HepG2 (cell line): ENCODE results near the gene ZNF101. TPM values are rescaled to one million over a fixed set of nuclear protein-coding genes. Genes with fewer than 3 reads are reported as not detected.

Experiments
- ELF4 ChIP-seq: sonication (generic); formaldehyde crosslinking; IDR thresholded peaks from 2 replicates; pipeline ENCODE4 v1.5.0; 2020; ENCODE audit warnings: missing genetic modification reagents, mild to moderate bottlenecking, moderate library complexity, borderline replicate concordance
- KAT2B ChIP-seq: fragments of 150-350 bp; IDR thresholded peaks from 2 replicates; pipeline ENCODE4 v1.6.1; 2014; ENCODE audit warnings: low read depth, low read length, borderline replicate concordance
- KDM1A ChIP-seq: IDR thresholded peaks from 2 replicates; pipeline ENCODE4 v1.6.1; 2016; ENCODE audit warnings: missing compliant biosample characterization
- KLF15 ChIP-seq: sonication (generic); formaldehyde crosslinking; IDR thresholded peaks from 2 replicates; pipeline ENCODE4 v1.8.1; 2023; ENCODE audit warnings: borderline replicate concordance, mild to moderate bottlenecking, inconsistent platforms, missing genetic modification reagents, mixed read lengths
- MAFF ChIP-seq: IDR thresholded peaks from 2 replicates; pipeline ENCODE4 v1.6.1; 2011; ENCODE audit warnings: low read depth, low read length, improper control_type of control experiment
- MEF2D ChIP-seq: sonication (generic); formaldehyde crosslinking; IDR thresholded peaks from 2 replicates; pipeline ENCODE4 v1.5.1; 2020; ENCODE audit warnings: mild to moderate bottlenecking, missing genetic modification reagents
- NCOA1 ChIP-seq: sonication (generic); formaldehyde crosslinking; IDR thresholded peaks from 2 replicates; pipeline ENCODE4 v1.9.0; 2021; ENCODE audit warnings: missing genetic modification reagents
- NR3C1 ChIP-seq: sonication (generic); formaldehyde crosslinking; IDR thresholded peaks from 2 replicates; pipeline ENCODE4 v1.4.0; 2020; ENCODE audit warnings: missing genetic modification reagents
- TOPORS ChIP-seq: sonication (generic); formaldehyde crosslinking; IDR thresholded peaks from 2 replicates; pipeline ENCODE4 v1.8.0; 2023; ENCODE audit warnings: mild to moderate bottlenecking, missing genetic modification reagents
- YEATS4 ChIP-seq: sonication (generic); formaldehyde crosslinking; IDR thresholded peaks from 2 replicates; pipeline ENCODE4 v1.4.0; 2020; ENCODE audit warnings: missing genetic modification reagents, borderline replicate concordance
- ZBTB39 ChIP-seq: sonication (generic); formaldehyde crosslinking; IDR thresholded peaks from 2 replicates; pipeline ENCODE4 v1.5.0; 2020; ENCODE audit warnings: missing genetic modification reagents
- ZNF34 ChIP-seq: sonication (generic); formaldehyde crosslinking; IDR thresholded peaks from 2 replicates; pipeline ENCODE4 v1.4.0; 2020; ENCODE audit warnings: mild to moderate bottlenecking, missing genetic modification reagents, borderline replicate concordance
- ZNF468 ChIP-seq: sonication (generic); formaldehyde crosslinking; IDR thresholded peaks from 2 replicates; pipeline ENCODE4 v1.8.0; 2022; ENCODE audit warnings: mild to moderate bottlenecking, moderate library complexity, missing genetic modification reagents
- ZNF558 ChIP-seq: sonication (generic); formaldehyde crosslinking; IDR thresholded peaks from 2 replicates; pipeline ENCODE4 v1.9.0; 2022; ENCODE audit warnings: mild to moderate bottlenecking, missing genetic modification reagents, borderline replicate concordance
- ZNF766 ChIP-seq: sonication (generic); formaldehyde crosslinking; IDR thresholded peaks from 2 replicates; pipeline ENCODE4 v1.5.0; 2020; ENCODE audit warnings: missing genetic modification reagents, borderline replicate concordance
- polyA plus RNA-seq, 8 experiments: library from polyadenylated mRNA; depleted of rRNA in 3 of 8; stranded (reverse) in 7 of 8; unstranded in 1 of 8; fragments of >200 nt; fragmentation: Illumina TruSeq in 4 of 8; extraction: Trizol in 4 of 8; gene quantifications; 2 replicates each; pipeline versions ENCODE4 v1.2.1 to v1.2.3, GENCODE V29; 2011 to 2016; ENCODE audit warnings: low read depth in 4 of 8, missing spikeins in 1 of 8, mixed read lengths in 1 of 8; ENCODE audit not compliant: insufficient read depth in 1 of 8
- total RNA-seq, 5 experiments: library from RNA; depleted of rRNA; stranded (reverse); fragments of >200 nt; fragmentation: Illumina TruSeq; extraction: Trizol; gene quantifications; 2 replicates each; pipeline ENCODE4 v1.2.3, GENCODE V29; 2016; ENCODE audit warnings: low read depth in 1 of 5
- TF ChIP-seq, protein P1 (sequence below): IDR thresholded peaks from 2 replicates; pipeline ENCODE4 v1.6.1; 2012; ENCODE audit warnings: inconsistent platforms
- TF ChIP-seq, protein P2 (sequence below): sonication (generic); formaldehyde crosslinking; IDR thresholded peaks from 2 replicates; pipeline ENCODE4 v1.5.0; 2020; ENCODE audit warnings: mild to moderate bottlenecking, missing genetic modification reagents

ZNF101 gene
- total and polyA plus RNA-seq, 2 of the 13 experiments (the other 11 are each of a cell fraction or from before 2014, with no cell fraction given): 12.9 to 28.9 TPM

DNA sequence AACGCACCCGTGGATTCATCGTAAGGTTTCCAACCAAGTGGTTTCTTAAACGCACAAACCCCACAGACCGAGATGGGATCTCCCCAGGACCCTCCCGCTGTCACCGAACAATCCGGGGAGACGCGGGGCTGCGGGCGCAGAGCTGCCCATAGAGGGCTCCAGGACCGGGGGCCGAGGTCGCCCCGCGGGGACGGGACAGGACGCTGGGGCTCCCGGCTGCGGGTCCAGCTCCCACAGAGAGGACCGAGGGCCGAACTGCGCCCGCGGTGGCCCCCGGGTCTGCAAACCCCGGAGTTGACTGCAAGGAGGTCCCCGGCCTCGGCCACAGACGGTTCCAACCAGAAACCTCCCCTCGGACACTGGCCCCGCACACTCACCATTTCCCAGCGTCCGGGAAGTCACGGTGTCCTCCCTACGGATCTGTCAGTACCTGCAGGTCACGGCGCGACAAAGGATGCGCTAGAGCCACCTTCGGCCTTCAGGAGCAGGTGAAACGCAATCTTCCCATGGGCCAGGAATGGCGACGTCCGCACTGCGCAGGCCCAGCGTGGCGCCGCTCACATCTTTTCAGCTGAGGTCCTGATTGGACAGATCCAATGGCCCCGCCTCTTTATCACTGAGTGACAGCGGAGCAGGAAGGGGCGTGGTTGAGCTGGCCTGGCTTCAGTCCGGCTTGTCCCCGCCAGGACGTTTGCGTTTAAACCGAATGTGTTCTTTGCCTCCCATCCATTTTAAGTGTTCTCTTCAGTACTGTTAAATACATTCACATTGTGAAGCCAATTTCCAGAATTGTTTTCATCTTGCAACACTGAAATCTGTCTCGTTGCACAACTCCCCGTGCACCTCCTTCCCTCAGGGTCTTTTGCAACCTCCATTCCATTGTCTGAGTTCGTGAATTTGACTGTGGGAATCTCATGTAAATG lies 64.2 kb downstream of the ZNF101 start, which contains the start of gene ZNF14 (continued):
- TF ChIP-seq, protein P1, sequence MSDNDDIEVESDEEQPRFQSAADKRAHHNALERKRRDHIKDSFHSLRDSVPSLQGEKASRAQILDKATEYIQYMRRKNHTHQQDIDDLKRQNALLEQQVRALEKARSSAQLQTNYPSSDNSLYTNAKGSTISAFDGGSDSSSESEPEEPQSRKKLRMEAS: peak; percentile 59; the same call in 1 of the 2 replicates
- TF ChIP-seq ZBTB39 (CRISPR knock-in tag) (no peak), YEATS4 (CRISPR knock-in tag) (peak; percentile 73), KLF15 (no peak; the same call in 1 of the 2 replicates), MAFF (no peak), KDM1A (no peak), ZNF34 (CRISPR knock-in tag) (no peak), ZNF558 (CRISPR knock-in tag) (no peak), ELF4 (CRISPR knock-in tag) (no peak), MEF2D (CRISPR knock-in tag) (0 out of 2 replicates have a peak, but pooled peaks have one; percentile 9), NR3C1 (no peak), KAT2B (no peak), NCOA1 (CRISPR knock-in tag) (no peak), ZNF468 (CRISPR knock-in tag) (no peak), TOPORS (CRISPR knock-in tag) (0 out of 2 replicates have a peak, but pooled peaks have one; percentile 35), ZNF766 (CRISPR knock-in tag) (peak; percentile 80; the same call in 1 of the 2 replicates)
- TF ChIP-seq, protein P2, sequence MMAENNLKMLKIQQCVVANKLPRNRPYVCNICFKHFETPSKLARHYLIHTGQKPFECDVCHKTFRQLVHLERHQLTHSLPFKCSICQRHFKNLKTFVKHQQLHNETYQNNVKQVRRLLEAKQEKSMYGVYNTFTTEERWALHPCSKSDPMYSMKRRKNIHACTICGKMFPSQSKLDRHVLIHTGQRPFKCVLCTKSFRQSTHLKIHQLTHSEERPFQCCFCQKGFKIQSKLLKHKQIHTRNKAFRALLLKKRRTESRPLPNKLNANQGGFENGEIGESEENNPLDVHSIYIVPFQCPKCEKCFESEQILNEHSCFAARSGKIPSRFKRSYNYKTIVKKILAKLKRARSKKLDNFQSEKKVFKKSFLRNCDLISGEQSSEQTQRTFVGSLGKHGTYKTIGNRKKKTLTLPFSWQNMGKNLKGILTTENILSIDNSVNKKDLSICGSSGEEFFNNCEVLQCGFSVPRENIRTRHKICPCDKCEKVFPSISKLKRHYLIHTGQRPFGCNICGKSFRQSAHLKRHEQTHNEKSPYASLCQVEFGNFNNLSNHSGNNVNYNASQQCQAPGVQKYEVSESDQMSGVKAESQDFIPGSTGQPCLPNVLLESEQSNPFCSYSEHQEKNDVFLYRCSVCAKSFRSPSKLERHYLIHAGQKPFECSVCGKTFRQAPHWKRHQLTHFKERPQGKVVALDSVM (CRISPR knock-in tag): no peak
